WTC11 (cell line): ENCODE results near the gene NOS1. TPM values are rescaled to one million over a fixed set of nuclear protein-coding genes. Genes with fewer than 3 reads are reported as not detected.

Experiments used
- ATAC-seq: fragments of 200-7000 bp; cut with Tn5 transposase; 2 replicates; pipeline ENCODE4 v1.10.0; 2021; ENCODE audit warnings: mild to moderate bottlenecking, moderate library complexity
- CTCF ChIA-PET: fragments of 300-600 bp; sonication (Branson Sonifier 250); formaldehyde crosslinking; loops from one replicate; lab custom pipeline; 2021; ENCODE audit warnings: antibody characterized with exemption; lab: Charles Lee
- POLR2A ChIA-PET: fragments of 350-600 bp; sonication (Branson Sonifier 250); formaldehyde crosslinking; loops from one replicate; lab custom pipeline; 2021; ENCODE audit warnings: antibody characterized with exemption; lab: Charles Lee
- DNase-seq: peaks from one replicate; pipeline ENCODE4 v3.0.0; 2021; ENCODE audit warnings: low spot score
- H3K27ac Mint-ChIP-seq: 2 replicates; pipeline ENCODE4 v1.8.0; 2021; ENCODE audit warnings: mixed read lengths
- H3K27me3 Mint-ChIP-seq: 2 replicates; pipeline ENCODE4 v1.8.0; 2021; ENCODE audit warnings: low read depth, mild to moderate bottlenecking, moderate library complexity, mixed read lengths
- H3K36me3 Mint-ChIP-seq: 2 replicates; pipeline ENCODE4 v1.8.0; 2021; ENCODE audit warnings: mixed read lengths
- H3K4me1 Mint-ChIP-seq: 2 replicates; pipeline ENCODE4 v1.8.0; 2022; ENCODE audit warnings: mixed read lengths
- H3K4me3 Mint-ChIP-seq: 2 replicates; pipeline ENCODE4 v1.8.0; 2021; ENCODE audit warnings: mild to moderate bottlenecking, moderate library complexity, mixed read lengths
- H3K9me3 Mint-ChIP-seq: 2 replicates; pipeline ENCODE4 v1.8.0; 2021; ENCODE audit warnings: mixed read lengths
- CBFB ChIP-seq: sonication (generic); formaldehyde crosslinking; IDR thresholded peaks from 2 replicates; pipeline ENCODE4 v1.8.1; 2022; ENCODE audit warnings: mild to moderate bottlenecking, low read depth, missing genetic modification reagents
- EMX1 ChIP-seq: fragments of 250-450 bp; sonication (Bioruptor Pico); IDR thresholded peaks from 2 replicates; pipeline ENCODE4 v1.8.0; 2021; ENCODE audit warnings: mild to moderate bottlenecking
- ESRRA ChIP-seq: sonication (generic); formaldehyde crosslinking; IDR thresholded peaks from 2 replicates; pipeline ENCODE4 v1.8.1; 2022; ENCODE audit warnings: mild to moderate bottlenecking, missing genetic modification reagents, borderline replicate concordance
- GABPB1 ChIP-seq: sonication (generic); formaldehyde crosslinking; IDR thresholded peaks from 2 replicates; pipeline ENCODE4 v1.8.1; 2023; ENCODE audit warnings: mild to moderate bottlenecking, missing genetic modification reagents
- GRHL2 ChIP-seq: fragments of 250-450 bp; sonication (Bioruptor Pico); IDR thresholded peaks from 2 replicates; pipeline ENCODE4 v1.8.0; 2022; ENCODE audit warnings: mild to moderate bottlenecking, moderate library complexity; ENCODE audit not compliant: insufficient replicate concordance, severe bottlenecking
- IRF1 ChIP-seq: sonication (generic); formaldehyde crosslinking; IDR thresholded peaks from 2 replicates; pipeline ENCODE4 v1.8.0; 2023; ENCODE audit warnings: missing genetic modification reagents
- KAT7 ChIP-seq: sonication (generic); formaldehyde crosslinking; IDR thresholded peaks from 2 replicates; pipeline ENCODE4 v1.8.1; 2023; ENCODE audit warnings: missing genetic modification reagents, mild to moderate bottlenecking, borderline replicate concordance
- MLX ChIP-seq: sonication (generic); formaldehyde crosslinking; IDR thresholded peaks from 2 replicates; pipeline ENCODE4 v1.8.1; 2023; ENCODE audit warnings: mild to moderate bottlenecking, missing genetic modification reagents, moderate library complexity
- MXD4 ChIP-seq: fragments of 250-450 bp; sonication (Bioruptor Pico); IDR thresholded peaks from 2 replicates; pipeline ENCODE4 v1.8.0; 2021; ENCODE audit warnings: mild to moderate bottlenecking, moderate library complexity, borderline replicate concordance
- NR3C1 ChIP-seq: sonication (generic); formaldehyde crosslinking; conservative IDR thresholded peaks from 2 replicates; pipeline ENCODE4 v1.8.1; 2023; ENCODE audit warnings: low read depth, mild to moderate bottlenecking, missing genetic modification reagents
- OVOL2 ChIP-seq: fragments of 250-450 bp; sonication (Bioruptor Pico); IDR thresholded peaks from 2 replicates; pipeline ENCODE4 v1.9.0; 2021; ENCODE audit warnings: mild to moderate bottlenecking, borderline replicate concordance
- SMAD4 ChIP-seq: sonication (generic); formaldehyde crosslinking; IDR thresholded peaks from 2 replicates; pipeline ENCODE4 v1.8.0; 2022; ENCODE audit warnings: mild to moderate bottlenecking, missing genetic modification reagents
- ZNF121 ChIP-seq: sonication (generic); formaldehyde crosslinking; IDR thresholded peaks from 2 replicates; pipeline ENCODE4 v1.8.0; 2023; ENCODE audit warnings: missing genetic modification reagents
- ZNF138 ChIP-seq: sonication (generic); formaldehyde crosslinking; conservative IDR thresholded peaks from 2 replicates; pipeline ENCODE4 v1.8.1; 2022; ENCODE audit warnings: mild to moderate bottlenecking, moderate library complexity, missing genetic modification reagents
- ZNF263 ChIP-seq: sonication (generic); formaldehyde crosslinking; IDR thresholded peaks from 2 replicates; pipeline ENCODE4 v1.8.1; 2022; ENCODE audit warnings: low read depth, mild to moderate bottlenecking, moderate library complexity, missing genetic modification reagents
- ZNF416 ChIP-seq: fragments of 250-450 bp; sonication (Bioruptor Pico); IDR thresholded peaks from 2 replicates; pipeline ENCODE4 v1.9.0; 2021; ENCODE audit warnings: mild to moderate bottlenecking, inconsistent platforms
- total RNA-seq: library from RNA; stranded (reverse); gene quantifications from 3 replicates; pipeline ENCODE4 v1.2.3, GENCODE V29; 2021
- TF ChIP-seq, protein P1 (sequence below): sonication (generic); formaldehyde crosslinking; IDR thresholded peaks from 2 replicates; pipeline ENCODE4 v1.8.1; 2023; ENCODE audit warnings: mild to moderate bottlenecking, moderate library complexity, missing genetic modification reagents
- TF ChIP-seq, protein P2 (sequence below): fragments of 250-450 bp; sonication (Bioruptor Pico); IDR thresholded peaks from 2 replicates; pipeline ENCODE4 v1.8.0; 2021; ENCODE audit warnings: mild to moderate bottlenecking
- TF ChIP-seq, protein P3 (sequence below): sonication (generic); formaldehyde crosslinking; IDR thresholded peaks from 2 replicates; pipeline ENCODE4 v1.8.1; 2022; ENCODE audit warnings: mild to moderate bottlenecking, moderate library complexity, missing genetic modification reagents

The NOS1 gene
- total RNA-seq, 1 experiment from 2014 or later = 4.5 TPM

- no peak overlapping the region for H3K4me3 Mint-ChIP-seq
- H3K27me3 Mint-ChIP-seq = no peaks in the 10 kb centered on the region
- H3K4me1 Mint-ChIP-seq = peaks cover 25% of the 10 kb centered on the region
- TF ChIP-seq ZNF416 (CRISPR knock-in tag) (no peak), ZNF138 (no peak)
- no peak for ATAC-seq
- no peaks in the 10 kb centered on the region for H3K9me3 Mint-ChIP-seq
- no peaks in the 10 kb centered on the region for H3K36me3 Mint-ChIP-seq
- no peak overlapping the region for H3K27ac Mint-ChIP-seq
- ChIA-PET CTCF (interaction anchor here (0.6 to 1.9 kb wide), 9 partner anchors 12 to 626 kb away, joined by 3 to 7 read pairs (median 3); partner anchors contain the start of gene NOS1), POLR2A (no interaction called here)
- DNase-seq = peak; percentile 62
Observed at GRCh38 chr12:117231750-117232149, 129.7 kb downstream of the NOS1 start.

GRCh38 chr12:117228239-117228638, 133.2 kb downstream of the NOS1 start:
- DNase-seq (no peak), ATAC-seq (no peak)
- POLR2A ChIA-PET = no interaction called here
- H3K4me3 Mint-ChIP-seq = no peak overlapping the region
- H3K36me3 Mint-ChIP-seq = no peaks in the 10 kb centered on the region
- H3K27me3 Mint-ChIP-seq = no peaks in the 10 kb centered on the region; the same call in 1 of the 2 replicates
- H3K4me1 Mint-ChIP-seq = 0 out of 2 replicates have a peak, but pooled peaks cover 3% of the 10 kb centered on the region
- peaks cover 3% of the 10 kb centered on the region; the same call in 1 of the 2 replicates for H3K9me3 Mint-ChIP-seq
- CTCF ChIA-PET = interaction anchor here (1.1 to 2.5 kb wide), 6 partner anchors 8 to 622 kb away, joined by 4 to 15 read pairs (median 8); partner anchors contain the start of gene NOS1
- TF ChIP-seq, protein P1, sequence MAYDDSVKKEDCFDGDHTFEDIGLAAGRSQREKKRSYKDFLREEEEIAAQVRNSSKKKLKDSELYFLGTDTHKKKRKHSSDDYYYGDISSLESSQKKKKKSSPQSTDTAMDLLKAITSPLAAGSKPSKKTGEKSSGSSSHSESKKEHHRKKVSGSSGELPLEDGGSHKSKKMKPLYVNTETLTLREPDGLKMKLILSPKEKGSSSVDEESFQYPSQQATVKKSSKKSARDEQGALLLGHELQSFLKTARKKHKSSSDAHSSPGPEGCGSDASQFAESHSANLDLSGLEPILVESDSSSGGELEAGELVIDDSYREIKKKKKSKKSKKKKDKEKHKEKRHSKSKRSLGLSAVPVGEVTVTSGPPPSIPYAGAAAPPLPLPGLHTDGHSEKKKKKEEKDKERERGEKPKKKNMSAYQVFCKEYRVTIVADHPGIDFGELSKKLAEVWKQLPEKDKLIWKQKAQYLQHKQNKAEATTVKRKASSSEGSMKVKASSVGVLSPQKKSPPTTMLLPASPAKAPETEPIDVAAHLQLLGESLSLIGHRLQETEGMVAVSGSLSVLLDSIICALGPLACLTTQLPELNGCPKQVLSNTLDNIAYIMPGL (CRISPR knock-in tag) = no peak
- TF ChIP-seq SMAD4 (CRISPR knock-in tag) (no peak), ZNF138 (no peak), GABPB1 (CRISPR knock-in tag) (no peak), MXD4 (no peak)
- H3K27ac Mint-ChIP-seq = no peak overlapping the region

DNA sequence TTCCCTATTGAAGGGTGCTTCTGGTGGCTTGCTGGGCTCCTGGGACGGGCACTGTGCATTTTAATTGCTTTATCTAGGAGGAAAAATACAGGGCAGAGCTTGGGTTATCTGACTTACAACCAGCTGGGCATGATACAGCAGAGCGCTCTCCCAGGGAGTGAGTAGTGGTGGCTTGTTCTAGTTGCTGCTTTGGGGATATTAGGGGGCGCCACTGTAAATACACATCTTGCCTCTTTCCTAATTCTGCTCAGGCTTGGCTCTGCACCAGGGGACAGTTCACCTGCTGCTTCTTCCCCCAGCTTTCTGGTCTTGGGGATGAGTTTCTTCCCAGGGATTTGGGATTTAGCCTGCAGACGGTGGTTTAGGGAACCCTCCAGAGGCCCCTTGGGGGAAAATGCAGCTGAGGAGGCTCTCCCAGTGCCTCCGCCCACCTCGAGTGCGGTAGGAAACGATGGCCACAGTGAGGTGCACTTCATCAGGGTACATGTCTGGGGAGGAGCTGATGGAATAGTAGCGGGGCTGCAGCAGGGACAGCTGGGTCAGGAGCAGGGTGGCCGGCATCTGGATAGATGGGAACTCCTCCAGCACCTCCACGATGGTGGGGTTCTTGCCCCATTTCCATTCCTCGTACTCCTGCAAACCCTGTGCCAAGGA, 134.3 kb downstream of the NOS1 start:
- Mint-ChIP-seq H3K9me3 (peaks cover 3% of the 10 kb centered on the region; the same call in 1 of the 2 replicates), H3K4me3 (no peak overlapping the region), H3K27ac (no peak overlapping the region), H3K27me3 (no peaks in the 10 kb centered on the region; the same call in 1 of the 2 replicates), H3K4me1 (0 out of 2 replicates have a peak, but pooled peaks cover 3% of the 10 kb centered on the region), H3K36me3 (no peaks in the 10 kb centered on the region)
- CTCF ChIA-PET = interaction anchor here (0.5 to 2.5 kb wide), 17 partner anchors 10 to 629 kb away, joined by 3 to 15 read pairs (median 5); partner anchors contain the start of gene NOS1
- ATAC-seq (peak; percentile 78), DNase-seq (peak; percentile 29)
- TF ChIP-seq ZNF416 (CRISPR knock-in tag) (no peak), EMX1 (CRISPR knock-in tag) (no peak), NR3C1 (no peak), OVOL2 (CRISPR knock-in tag) (no peak), KAT7 (CRISPR knock-in tag) (no peak), CBFB (no peak), ZNF121 (CRISPR knock-in tag) (no peak), IRF1 (no peak)
- POLR2A ChIA-PET = interaction anchor here (1.1 kb wide), 1 partner anchor 9 kb away, joined by 3 read pairs; no protein-coding TSS in a partner anchor

DNA sequence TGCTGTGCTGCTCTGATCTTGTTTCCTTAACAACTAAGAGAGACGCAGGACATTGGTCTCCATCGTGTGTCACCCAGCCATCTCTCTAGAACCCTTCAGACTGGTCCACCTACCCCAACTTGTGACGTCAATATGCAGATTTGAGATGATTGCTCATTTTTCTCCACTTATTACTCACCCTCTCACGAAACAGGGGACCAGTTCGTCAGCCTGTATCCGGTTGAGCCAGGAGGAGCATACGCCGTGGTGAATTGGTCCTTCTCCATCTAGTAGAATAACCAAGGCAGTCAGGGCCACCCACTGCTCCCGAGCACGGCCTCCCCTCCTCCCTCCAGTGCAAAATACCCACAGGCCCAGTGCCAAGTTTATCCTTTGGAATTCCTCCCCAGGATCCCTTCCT, 134.9 kb downstream of the NOS1 start:
- Mint-ChIP-seq H3K4me1 (0 out of 2 replicates have a peak, but pooled peaks cover 3% of the 10 kb centered on the region), H3K4me3 (no peak overlapping the region), H3K36me3 (no peaks in the 10 kb centered on the region), H3K27ac (no peak overlapping the region), H3K9me3 (peaks cover 3% of the 10 kb centered on the region; the same call in 1 of the 2 replicates), H3K27me3 (no peaks in the 10 kb centered on the region; the same call in 1 of the 2 replicates)
- TF ChIP-seq MLX (no peak), ZNF263 (CRISPR knock-in tag) (no peak), ESRRA (CRISPR knock-in tag) (no peak), GRHL2 (CRISPR knock-in tag) (no peak)
- TF ChIP-seq, protein P2, sequence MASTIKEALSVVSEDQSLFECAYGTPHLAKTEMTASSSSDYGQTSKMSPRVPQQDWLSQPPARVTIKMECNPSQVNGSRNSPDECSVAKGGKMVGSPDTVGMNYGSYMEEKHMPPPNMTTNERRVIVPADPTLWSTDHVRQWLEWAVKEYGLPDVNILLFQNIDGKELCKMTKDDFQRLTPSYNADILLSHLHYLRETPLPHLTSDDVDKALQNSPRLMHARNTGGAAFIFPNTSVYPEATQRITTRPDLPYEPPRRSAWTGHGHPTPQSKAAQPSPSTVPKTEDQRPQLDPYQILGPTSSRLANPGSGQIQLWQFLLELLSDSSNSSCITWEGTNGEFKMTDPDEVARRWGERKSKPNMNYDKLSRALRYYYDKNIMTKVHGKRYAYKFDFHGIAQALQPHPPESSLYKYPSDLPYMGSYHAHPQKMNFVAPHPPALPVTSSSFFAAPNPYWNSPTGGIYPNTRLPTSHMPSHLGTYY = no peak
- TF ChIP-seq, protein P3, sequence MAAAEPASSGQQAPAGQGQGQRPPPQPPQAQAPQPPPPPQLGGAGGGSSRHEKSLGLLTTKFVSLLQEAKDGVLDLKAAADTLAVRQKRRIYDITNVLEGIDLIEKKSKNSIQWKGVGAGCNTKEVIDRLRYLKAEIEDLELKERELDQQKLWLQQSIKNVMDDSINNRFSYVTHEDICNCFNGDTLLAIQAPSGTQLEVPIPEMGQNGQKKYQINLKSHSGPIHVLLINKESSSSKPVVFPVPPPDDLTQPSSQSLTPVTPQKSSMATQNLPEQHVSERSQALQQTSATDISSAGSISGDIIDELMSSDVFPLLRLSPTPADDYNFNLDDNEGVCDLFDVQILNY (CRISPR knock-in tag) = no peak
- ChIA-PET CTCF (interaction anchor here (0.5 to 2.5 kb wide), 12 partner anchors 10 to 623 kb away, joined by 3 to 15 read pairs (median 6); partner anchors contain the start of gene NOS1), POLR2A (interaction anchor here (1.1 kb wide), 1 partner anchor 10 kb away, joined by 3 read pairs; no protein-coding TSS in a partner anchor)
- ATAC-seq (no peak), DNase-seq (no peak)
